Spleen (tissue), 7 donors: ENCODE data around the gene DNAH9.

Source experiments
- CTCF ChIP-seq, 11 experiments: fragments of 200-600 bp in 7 of 11; fragments of 450-650 bp in 4 of 11; sonication (generic) in 4 of 11; IDR thresholded peaks in 8 of 11; conservative IDR thresholded peaks in 3 of 11; 1 replicate in 7 of 11; 2 replicates in 4 of 11; pipeline versions ENCODE4 v1.4.0 to v1.8.0; 2016 to 2021; ENCODE audit warnings: antibody characterized with exemption in 11 of 11, inconsistent platforms in 4 of 11, mild to moderate bottlenecking in 1 of 11
- POLR2A ChIP-seq, 3 donors: fragments of 450-650 bp; IDR thresholded peaks; one replicate each; pipeline ENCODE4 v1.5.1; 2017; ENCODE audit warnings: antibody characterized with exemption in 3 of 3, mild to moderate bottlenecking in 1 of 3
- POLR2AphosphoS5 ChIP-seq, 3 donors: sonication (generic); formaldehyde crosslinking; IDR thresholded peaks; one replicate each; pipeline ENCODE4 v1.5.1; 2017; ENCODE audit warnings: antibody characterized with exemption in 3 of 3
- donor health status: DM: no; HTN: no; CAD: no; lungs with moderate emphysema.
- donor health status: DM: no; HTN: no; CAD: no.
- donor health status: DM: no; HTN: no; CAD: no.

- TF ChIP-seq CTCF (IDR thresholded peaks at IDR 0.05 in 8 of 11, conservative IDR thresholded peaks at IDR 0.05 in 3 of 11) (no peak), POLR2AphosphoS5 (IDR thresholded peaks at IDR 0.05) (no peak), POLR2A (IDR thresholded peaks at IDR 0.05) (no peak)
These were observed 72.9 kb downstream of the DNAH9 start for GRCh38 chr17:11671126-11671525.
